Left forelimb (tissue), 1 donor: Measurements from ENCODE around the gene LRRC4B.

Source experiments
- DNase-seq: peaks from one replicate; pipeline ENCODE4 v3.0.0-alpha.2; 2018; ENCODE audit warnings: low spot score

The LRRC4B gene

GRCh38 chr19:50570997-50571396 is 2.8 kb upstream of the LRRC4B start:
- no peak for DNase-seq

DNA sequence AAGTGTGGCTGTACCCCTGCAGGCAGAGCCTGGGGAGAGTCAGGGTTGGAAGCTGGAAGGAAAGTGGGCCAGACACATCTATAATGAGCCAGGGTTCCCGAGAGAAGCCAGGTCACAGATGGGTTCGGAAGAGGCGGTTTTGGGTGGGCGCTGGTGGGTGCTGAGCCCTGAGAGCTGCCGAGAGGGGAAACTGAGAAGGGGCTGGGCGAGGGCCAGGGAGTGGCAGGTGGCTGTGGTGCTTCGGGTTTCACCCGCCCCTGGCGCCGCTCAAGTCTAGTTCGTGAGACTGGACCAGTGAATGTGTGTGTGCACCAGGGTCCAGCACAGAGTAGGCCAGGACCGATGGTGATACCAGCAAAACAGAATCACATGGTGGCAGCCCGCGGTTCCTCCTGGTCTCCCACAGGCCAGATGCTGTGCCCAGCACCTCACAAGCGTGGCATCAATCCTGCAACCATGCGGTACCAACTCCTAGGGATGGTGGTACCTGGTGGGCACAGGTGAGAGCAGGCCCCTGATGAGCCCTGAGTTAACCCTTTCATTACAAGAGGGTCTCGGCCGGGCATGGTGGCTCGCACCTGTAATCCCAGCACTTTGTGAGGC is 1.8 kb upstream of the LRRC4B start:
- no peak for DNase-seq

- DNase-seq = no peak
These were observed 778 bp upstream of the LRRC4B start for GRCh38 chr19:50568728-50569698.

DNA sequence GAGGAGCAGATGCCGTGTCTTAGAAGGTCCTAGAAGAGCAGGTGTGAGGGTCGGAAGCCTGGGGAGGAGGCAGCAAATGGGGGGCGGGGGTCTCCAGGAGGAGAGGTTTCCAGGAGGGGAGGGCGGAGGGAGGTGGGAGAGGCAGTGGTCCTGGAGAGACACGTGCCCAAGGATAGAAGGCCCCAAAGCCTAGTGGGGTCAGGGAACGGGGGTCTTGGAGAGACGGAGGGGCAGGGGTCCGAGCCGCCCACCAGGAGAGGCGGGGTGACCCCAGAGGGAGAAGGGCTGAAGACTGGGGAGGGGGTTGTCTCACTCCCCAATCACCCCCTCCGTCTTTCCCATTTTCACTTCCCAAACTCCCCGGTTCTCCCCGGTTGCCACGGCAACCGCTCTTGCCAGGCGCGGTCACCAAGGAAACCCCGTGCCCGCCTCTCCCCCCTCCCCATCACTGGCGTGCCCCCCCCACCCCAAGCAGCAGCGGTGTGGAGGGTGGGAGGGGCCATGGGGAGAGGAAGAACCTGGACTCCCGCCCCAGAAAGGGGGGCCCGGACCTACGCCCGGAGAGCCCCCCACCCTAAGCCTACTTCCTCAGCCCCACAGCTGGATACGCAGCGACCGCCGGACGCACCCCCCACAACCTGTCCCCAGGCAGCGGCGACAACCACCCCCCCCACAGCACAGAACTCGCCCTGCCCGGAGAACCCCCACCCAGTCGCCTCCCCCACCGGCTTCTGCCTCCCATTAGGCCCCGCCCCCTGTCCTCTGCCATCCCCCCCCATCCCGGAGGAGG is 988 bp downstream of the LRRC4B start:
- no peak for DNase-seq

GRCh38 chr19:50565984-50566903 is 2.0 kb downstream of the LRRC4B start:
- no peak for DNase-seq

GRCh38 chr19:50564229-50565105 is 3.8 kb downstream of the LRRC4B start:
- DNase-seq = peak; percentile 31

DNA sequence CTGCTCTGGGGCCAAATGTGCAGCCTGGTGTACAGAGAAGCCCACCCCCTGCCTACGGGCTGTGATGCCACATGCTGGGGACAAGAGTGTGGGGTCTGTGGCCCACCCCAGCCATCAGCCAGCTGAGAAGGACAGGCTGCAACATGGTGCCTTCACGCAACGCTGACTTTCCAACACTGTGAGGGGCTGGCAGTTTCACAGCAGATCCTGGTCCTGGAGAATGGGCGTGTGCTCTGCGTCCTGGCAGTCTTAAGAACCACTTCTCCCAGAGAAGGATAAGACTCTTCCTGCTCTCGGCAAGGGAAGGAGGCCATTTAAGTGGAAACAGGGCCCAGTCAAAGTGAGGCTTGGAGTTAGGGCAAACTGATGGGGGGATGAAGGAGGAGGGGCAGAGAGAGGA is 4.6 kb downstream of the LRRC4B start:
- DNase-seq = peak; percentile 48

GRCh38 chr19:50562996-50563395 is 5.2 kb downstream of the LRRC4B start:
- DNase-seq = no peak

DNA sequence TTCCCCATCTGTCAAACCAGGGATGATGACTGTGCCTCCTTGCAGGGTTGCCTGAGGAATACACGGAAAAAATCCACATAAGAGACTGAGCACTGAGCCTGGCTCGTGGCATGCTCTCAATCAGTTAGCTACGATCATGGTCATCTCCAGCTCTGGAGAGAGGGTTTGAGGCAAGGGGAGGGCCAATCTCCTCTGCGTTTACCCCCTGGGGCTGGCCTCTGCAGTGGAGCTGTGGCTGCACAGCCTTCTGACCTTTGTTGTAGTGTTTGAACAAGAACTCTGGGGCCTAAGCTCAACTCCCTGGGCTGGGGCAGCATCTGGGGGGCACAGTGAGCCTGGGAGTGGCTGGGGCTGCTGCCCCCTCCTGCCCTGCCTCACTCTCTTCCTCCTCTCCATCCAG is 5.9 kb downstream of the LRRC4B start:
- no peak for DNase-seq

DNA sequence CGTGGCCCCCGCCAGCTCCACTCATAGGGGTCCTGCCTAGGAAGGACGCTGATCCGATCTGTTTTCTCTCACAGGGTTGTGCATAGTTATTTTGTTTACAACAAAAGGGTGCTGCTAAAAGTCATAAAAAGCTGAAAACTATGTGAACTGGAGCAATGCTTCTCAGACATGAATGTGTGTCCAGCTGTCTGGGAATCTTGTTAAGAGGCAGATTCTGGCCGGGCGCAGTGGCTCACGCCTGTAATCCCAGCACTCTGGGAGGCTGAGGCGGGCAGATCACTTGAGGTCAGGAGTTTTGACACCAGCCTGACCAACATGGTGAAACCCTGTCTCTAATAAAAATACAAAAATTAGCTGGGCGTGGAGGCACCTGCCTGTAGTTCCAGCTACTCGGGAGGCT is 8.6 kb downstream of the LRRC4B start:
- no peak for DNase-seq

- DNase-seq = no peak
These were observed 9.8 kb downstream of the LRRC4B start for GRCh38 chr19:50558449-50558848.

GRCh38 chr19:50558039-50558438 is 10.2 kb downstream of the LRRC4B start:
- no peak for DNase-seq

- DNase-seq = no peak
These were observed 11.1 kb downstream of the LRRC4B start for GRCh38 chr19:50557009-50557613.

DNA sequence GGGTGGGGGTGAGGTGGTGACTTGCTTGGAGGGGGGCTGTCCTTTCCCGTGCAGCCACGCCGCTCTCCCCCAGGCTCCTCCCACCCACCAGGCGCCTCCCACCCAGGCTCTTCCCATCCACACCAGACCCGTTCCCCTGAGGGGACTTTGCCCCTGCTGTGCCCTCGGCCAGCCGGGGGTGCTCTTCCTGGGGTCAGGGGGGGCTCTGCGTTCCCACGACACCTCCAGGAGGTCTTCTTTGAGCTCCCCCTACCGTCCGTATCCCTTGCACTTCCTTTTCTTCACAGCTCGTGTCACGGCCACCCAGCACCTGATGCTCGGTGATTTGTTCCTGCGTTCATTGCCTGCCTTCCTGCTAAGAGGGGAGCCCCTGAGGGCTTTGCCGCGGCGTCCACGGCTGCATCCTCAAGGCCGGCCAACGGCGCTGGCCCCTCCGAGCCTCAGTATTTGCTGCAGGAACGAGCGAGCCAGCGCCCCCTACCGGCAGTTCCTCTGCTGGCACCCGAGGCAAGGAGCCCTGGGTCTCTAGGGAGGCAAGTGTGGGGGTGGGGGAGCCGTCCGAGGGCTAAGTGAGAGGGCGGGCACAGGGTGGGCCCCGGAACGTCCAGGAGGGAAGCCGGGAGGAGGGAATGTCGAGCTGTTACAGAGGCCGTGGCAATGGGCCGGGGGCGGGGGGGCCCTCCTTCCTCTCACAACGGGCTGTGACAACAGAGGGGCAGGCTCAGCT is 11.8 kb downstream of the LRRC4B start:
- peak; percentile 85 for DNase-seq

- no peak for DNase-seq
These were observed 12.6 kb downstream of the LRRC4B start for GRCh38 chr19:50555450-50556281.

DNA sequence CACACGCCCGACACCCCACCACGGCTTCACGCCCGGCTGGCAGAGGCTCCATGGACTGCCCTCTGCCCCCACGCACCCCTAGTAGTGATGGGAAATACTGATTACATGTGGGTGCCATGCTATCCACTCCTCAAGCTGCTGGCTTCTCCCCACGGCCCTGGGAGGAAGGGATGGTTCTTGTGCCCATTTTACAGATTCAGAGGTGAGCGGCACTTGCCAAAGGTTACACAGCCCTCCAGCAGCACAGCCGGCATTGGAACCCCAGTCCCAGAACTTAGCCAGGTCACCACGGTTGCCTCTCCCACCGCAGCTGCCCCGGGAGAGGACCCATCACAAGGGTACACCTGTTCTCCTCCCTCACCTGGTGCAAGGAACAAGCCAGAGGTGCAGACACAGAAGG is 13.2 kb downstream of the LRRC4B start:
- no peak for DNase-seq

- DNase-seq = no peak
These were observed 14.0 kb downstream of the LRRC4B start for GRCh38 chr19:50554212-50554611.

GRCh38 chr19:50553134-50553703 is 15.0 kb downstream of the LRRC4B start:
- DNase-seq = no peak
